Upper lobe of left lung (tissue), 6 donors: ENCODE measurements around the gene AGBL4. TPM values are rescaled to one million over a fixed set of nuclear protein-coding genes. Genes with fewer than 3 reads are reported as not detected.

ENCODE experiments used
- ATAC-seq, 2 donors: fragments of 200-7000 bp; cut with Tn5 transposase; one replicate each; pipeline ENCODE4 v1.9.1; 2022; ENCODE audit warnings: mild to moderate bottlenecking in 2 of 2, moderate library complexity in 2 of 2; ENCODE audit not compliant: low FRiP score in 2 of 2
- DNase-seq, 2 donors: peaks; one replicate each; pipeline ENCODE4 v3.0.0-alpha.2; 2019 to 2020
- H3K27ac ChIP-seq, 4 donors: fragments of 200-600 bp; sonication (generic); one replicate each; pipeline ENCODE4 v1.5.1; 2016 to 2019
- H3K27me3 ChIP-seq, 4 donors: fragments of 200-600 bp; sonication (generic); one replicate each; pipeline ENCODE4 v1.5.1; 2017 to 2019
- H3K36me3 ChIP-seq, 4 donors: fragments of 200-600 bp; sonication (generic); one replicate each; pipeline ENCODE4 v1.5.1; 2016 to 2019
- H3K4me1 ChIP-seq, 4 donors: fragments of 200-600 bp; sonication (generic); one replicate each; pipeline ENCODE4 v1.5.1; 2018 to 2019
- H3K4me3 ChIP-seq, 4 donors: fragments of 200-600 bp; sonication (generic); one replicate each; pipeline ENCODE4 v1.5.1; 2017 to 2019; ENCODE audit warnings: mild to moderate bottlenecking in 2 of 4, moderate library complexity in 1 of 4
- H3K9me3 ChIP-seq, 4 donors: fragments of 200-600 bp; sonication (generic); one replicate each; pipeline ENCODE4 v1.5.1; 2018 to 2019
- EP300 ChIP-seq, 4 donors: sonication (generic); formaldehyde crosslinking; IDR thresholded peaks; one replicate each; pipeline ENCODE4 v1.5.1; 2017; ENCODE audit warnings: antibody characterized with exemption in 4 of 4, control low read depth in 2 of 4
- POLR2A ChIP-seq, 4 donors: fragments of 450-650 bp; IDR thresholded peaks; one replicate each; pipeline ENCODE4 v1.5.1; 2016 to 2017; ENCODE audit warnings: antibody characterized with exemption in 4 of 4, mild to moderate bottlenecking in 2 of 4
- POLR2AphosphoS5 ChIP-seq, 2 donors: sonication (generic); formaldehyde crosslinking; IDR thresholded peaks; one replicate each; pipeline ENCODE4 v1.5.1; 2017; ENCODE audit warnings: antibody characterized with exemption in 2 of 2
- WGBS, 2 donors: methylation state at CpG; one replicate each; pipeline ENCODE4 v1.1.5; 2017 to 2018; 5-methylcytosine and 5-hydroxymethylcytosine counted together
- total RNA-seq, 6 donors: library from RNA; depleted of rRNA in 4 of 6; stranded (reverse); fragments of >200 nt in 4 of 6; gene quantifications; one replicate each; pipeline versions ENCODE4 v1.1.0 to v1.2.1, GENCODE V29; 2016 to 2021
- TF ChIP-seq, protein P1 (sequence below), 6 experiments: fragments of 450-650 bp in 4 of 6; fragments of 200-600 bp in 2 of 6; sonication (generic) in 2 of 6; IDR thresholded peaks; one replicate each; pipeline ENCODE4 v1.5.1; 2016 to 2019; ENCODE audit warnings: antibody characterized with exemption in 6 of 6
- donor health status: DM: no; HTN: no; CAD: no; lungs with moderate emphysema.
- donor health status: DM: no; HTN: yes; CAD: no; lungs with severe emphysema.

Gene AGBL4
- total RNA-seq, 6 donors from 2014 or later = 0.57 to 10.5 (median 1.5) TPM

DNA sequence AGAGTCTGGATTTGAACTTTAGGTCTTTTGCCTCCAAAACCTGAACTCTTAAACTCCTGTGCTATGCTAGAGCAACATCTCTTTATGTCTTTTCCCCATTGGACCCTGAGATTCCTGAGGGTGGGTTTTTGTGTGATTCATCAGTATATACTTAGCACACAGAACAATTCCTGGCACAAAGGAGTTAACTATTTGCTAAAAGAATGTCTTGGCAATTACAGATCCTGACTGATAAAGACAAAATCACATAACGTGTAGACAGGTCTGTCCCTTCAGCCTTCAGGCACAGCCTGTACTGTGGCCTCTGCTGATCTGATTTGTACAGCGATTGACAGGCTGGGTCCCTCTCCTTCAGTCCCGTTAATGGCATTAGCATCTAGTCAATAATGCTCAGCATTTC, 1084.7 kb downstream of the AGBL4 start:
- ATAC-seq (no peak), DNase-seq (no peak)
- Histone ChIP-seq H3K27me3 (no peaks in the 10 kb centered on the region), H3K36me3 (no peaks in the 10 kb centered on the region), H3K9me3 (no peaks in the 10 kb centered on the region), H3K4me3 (no peak overlapping the region), H3K27ac (no peak overlapping the region), H3K4me1 (peaks cover 0 to 5% (median 0%) of the 10 kb centered on the region in 4 donors)
- WGBS, 2 donors = 59 to 62% methylated on average over 3 of the region's 3 CpGs
- TF ChIP-seq POLR2AphosphoS5 (IDR thresholded peaks at IDR 0.05) (no peak), POLR2A (IDR thresholded peaks at IDR 0.05) (no peak), EP300 (IDR thresholded peaks at IDR 0.05) (no peak)
- TF ChIP-seq, protein P1, sequence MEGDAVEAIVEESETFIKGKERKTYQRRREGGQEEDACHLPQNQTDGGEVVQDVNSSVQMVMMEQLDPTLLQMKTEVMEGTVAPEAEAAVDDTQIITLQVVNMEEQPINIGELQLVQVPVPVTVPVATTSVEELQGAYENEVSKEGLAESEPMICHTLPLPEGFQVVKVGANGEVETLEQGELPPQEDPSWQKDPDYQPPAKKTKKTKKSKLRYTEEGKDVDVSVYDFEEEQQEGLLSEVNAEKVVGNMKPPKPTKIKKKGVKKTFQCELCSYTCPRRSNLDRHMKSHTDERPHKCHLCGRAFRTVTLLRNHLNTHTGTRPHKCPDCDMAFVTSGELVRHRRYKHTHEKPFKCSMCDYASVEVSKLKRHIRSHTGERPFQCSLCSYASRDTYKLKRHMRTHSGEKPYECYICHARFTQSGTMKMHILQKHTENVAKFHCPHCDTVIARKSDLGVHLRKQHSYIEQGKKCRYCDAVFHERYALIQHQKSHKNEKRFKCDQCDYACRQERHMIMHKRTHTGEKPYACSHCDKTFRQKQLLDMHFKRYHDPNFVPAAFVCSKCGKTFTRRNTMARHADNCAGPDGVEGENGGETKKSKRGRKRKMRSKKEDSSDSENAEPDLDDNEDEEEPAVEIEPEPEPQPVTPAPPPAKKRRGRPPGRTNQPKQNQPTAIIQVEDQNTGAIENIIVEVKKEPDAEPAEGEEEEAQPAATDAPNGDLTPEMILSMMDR (IDR thresholded peaks at IDR 0.05) = no peak

- H3K4me3 ChIP-seq = no peak overlapping the region
- WGBS, 2 donors = 80 to 92% methylated on average over 1 of the region's 1 CpG
- ATAC-seq (no peak), DNase-seq (no peak)
- H3K9me3 ChIP-seq = no peaks in the 10 kb centered on the region
- no peak overlapping the region for H3K27ac ChIP-seq
- H3K27me3 ChIP-seq = no peaks in the 10 kb centered on the region
- peaks cover 0 to 5% (median 0%) of the 10 kb centered on the region in 4 donors for H3K4me1 ChIP-seq
- H3K36me3 ChIP-seq = no peaks in the 10 kb centered on the region
- TF ChIP-seq POLR2A (IDR thresholded peaks at IDR 0.05) (no peak), EP300 (IDR thresholded peaks at IDR 0.05) (no peak), POLR2AphosphoS5 (IDR thresholded peaks at IDR 0.05) (no peak)
- TF ChIP-seq, protein P1 (IDR thresholded peaks at IDR 0.05) = no peak
These were observed 1086.0 kb downstream of the AGBL4 start for GRCh38 chr1:48937732-48938131.

GRCh38 chr1:48936436-48936835, 1087.3 kb downstream of the AGBL4 start:
- ATAC-seq (no peak), DNase-seq (no peak)
- Histone ChIP-seq H3K4me1 (peaks cover 0 to 7% (median 0%) of the 10 kb centered on the region in 4 donors), H3K4me3 (no peak overlapping the region), H3K36me3 (no peaks in the 10 kb centered on the region), H3K9me3 (no peaks in the 10 kb centered on the region), H3K27me3 (no peaks in the 10 kb centered on the region), H3K27ac (no peak overlapping the region)
- 78 to 92% methylated on average over 2 of the region's 2 CpGs for WGBS, 2 donors
- TF ChIP-seq EP300 (IDR thresholded peaks at IDR 0.05) = no peak

DNA sequence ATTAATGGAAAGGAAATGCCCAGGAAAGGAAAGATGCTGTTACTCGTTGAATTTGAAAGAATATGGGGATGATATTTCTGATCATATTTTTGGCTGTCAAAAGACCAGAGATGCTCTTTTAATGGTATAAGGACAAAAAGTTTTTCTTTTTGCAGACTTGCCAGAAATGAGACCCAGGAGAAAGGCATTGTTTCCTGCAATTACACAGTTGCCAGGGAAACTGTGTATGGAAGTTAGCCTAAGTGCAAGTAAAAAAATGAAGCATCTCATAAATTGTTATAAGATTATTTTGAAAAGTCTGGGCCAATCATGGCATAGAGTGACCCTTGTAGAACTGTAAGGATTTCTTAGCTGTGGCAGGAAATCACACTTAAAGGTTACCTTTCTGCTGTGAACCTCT, 1091.4 kb downstream of the AGBL4 start:
- no peak for ATAC-seq
- DNase-seq = no peak

DNA sequence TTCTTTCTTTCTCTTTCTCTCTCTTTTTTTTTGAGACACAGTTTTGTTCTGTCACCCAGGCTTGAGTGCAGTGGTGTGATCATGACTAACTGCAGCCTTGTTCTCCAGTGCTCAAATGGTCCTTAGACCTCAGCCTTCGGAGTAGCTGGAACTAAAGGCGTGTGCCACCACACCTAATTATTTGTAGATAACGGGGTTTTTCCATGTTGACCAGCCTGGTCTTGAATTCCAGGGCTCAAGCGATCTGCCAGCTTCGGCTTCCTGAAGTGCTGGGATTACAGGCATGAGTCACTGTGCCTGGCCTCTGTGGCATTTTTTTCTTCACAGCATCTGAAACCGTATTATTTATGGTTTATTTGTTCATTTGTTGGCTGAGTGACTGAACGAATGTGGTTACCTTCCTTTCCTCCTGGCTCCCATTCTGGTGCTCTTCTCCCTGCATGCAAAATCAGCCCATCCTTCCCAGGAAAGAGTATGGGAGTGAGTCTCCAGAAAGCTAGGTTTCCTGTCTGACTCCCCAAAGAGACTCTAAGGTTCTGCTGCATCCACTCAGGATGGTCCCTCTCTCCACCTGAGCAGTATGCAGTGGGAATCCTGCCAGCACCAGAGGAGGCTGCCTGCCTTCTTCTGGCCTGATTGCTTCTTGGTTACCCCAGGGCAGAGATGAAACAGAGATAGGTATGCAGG, 1092.1 kb downstream of the AGBL4 start:
- H3K36me3 ChIP-seq = no peaks in the 10 kb centered on the region
- TF ChIP-seq POLR2A (IDR thresholded peaks at IDR 0.05) (no peak), EP300 (IDR thresholded peaks at IDR 0.05) (no peak), POLR2AphosphoS5 (IDR thresholded peaks at IDR 0.05) (no peak)
- TF ChIP-seq, protein P1 (IDR thresholded peaks at IDR 0.05) = no peak
- no peak overlapping the region for H3K4me3 ChIP-seq

More for the DNA sequence above, 1091.4 kb downstream of the AGBL4 start:
- no peak overlapping the region for H3K27ac ChIP-seq
- no peaks in the 10 kb centered on the region for H3K36me3 ChIP-seq
- TF ChIP-seq POLR2AphosphoS5 (IDR thresholded peaks at IDR 0.05) (no peak), EP300 (IDR thresholded peaks at IDR 0.05) (no peak), POLR2A (IDR thresholded peaks at IDR 0.05) (no peak)
- TF ChIP-seq, protein P1 (IDR thresholded peaks at IDR 0.05) = no peak
- H3K4me3 ChIP-seq = no peak overlapping the region
- 48 to 51% methylated on average over 1 of the region's 1 CpG for WGBS, 2 donors
- no peaks in the 10 kb centered on the region for H3K27me3 ChIP-seq
- peaks cover 0 to 3% (median 0%) of the 10 kb centered on the region in 4 donors for H3K4me1 ChIP-seq
- no peaks in the 10 kb centered on the region for H3K9me3 ChIP-seq

More for the DNA sequence above, 1092.1 kb downstream of the AGBL4 start:
- Histone ChIP-seq H3K9me3 (no peaks in the 10 kb centered on the region), H3K27me3 (no peaks in the 10 kb centered on the region), H3K27ac (no peak overlapping the region), H3K4me1 (peaks cover 0 to 3% (median 0%) of the 10 kb centered on the region in 4 donors)
- peak in 1 of 2 donors; percentile 35 for DNase-seq
- 51 to 55% methylated on average over 7 of the region's 7 CpGs for WGBS, 2 donors
- ATAC-seq = peak in 1 of 2 donors; percentile 58
